Measurements from ENCODE around the gene FLAD1.

Gene FLAD1

GRCh38 chr1:154982897-154983648, at the start of gene FLAD1:
TSS of gene FLAD1 (plus strand) at chr1:154983344. CDS start at chr1:154983695, 351 bp downstream.
- Histone ChIP-seq H3K9ac (ENCODE audit: low read depth in 1 of 2, low read length in 2 of 2) (peak within 1 kb of the TSS; percentile 76 to 92), H3K27ac (ENCODE audit: low read depth in 2 of 2, low read length in 2 of 2) (peak within 1 kb of the TSS; percentile 53 to 66), H3K9me3 (ENCODE audit: control insufficient read depth in 2 of 2, low read length in 2 of 2) (no peaks in the 10 kb centered on the region), H3K4me1 (ENCODE audit: control insufficient read depth in 2 of 2, insufficient read depth in 2 of 2, low read length in 2 of 2) (peaks cover 15% of the 10 kb centered on the region in 2 donors), H3K36me3 (ENCODE audit: control insufficient read depth in 2 of 2, insufficient read depth in 2 of 2, low read length in 2 of 2) (peaks cover under 1 to 9% of the 10 kb centered on the region in 2 donors), H3K4me3 (ENCODE audit: low read length in 2 of 2) (peak within 1 kb of the TSS; percentile 83 to 99), H3K27me3 (ENCODE audit: control insufficient read depth in 2 of 2, insufficient read depth in 2 of 2, low read length in 2 of 2) (no peaks in the 10 kb centered on the region)

GRCh38 chr1:154934358-154934948, 48.7 kb upstream of the FLAD1 start:
- Histone ChIP-seq H3K4me3 (ENCODE audit: low read length in 2 of 2) (no peak overlapping the region), H3K36me3 (ENCODE audit: control insufficient read depth in 2 of 2, insufficient read depth in 2 of 2, low read length in 2 of 2) (peaks cover 0 to 2% of the 10 kb centered on the region in 2 donors), H3K9me3 (ENCODE audit: control insufficient read depth in 2 of 2, low read length in 2 of 2) (no peaks in the 10 kb centered on the region), H3K27me3 (ENCODE audit: control insufficient read depth in 2 of 2, insufficient read depth in 2 of 2, low read length in 2 of 2) (no peaks in the 10 kb centered on the region), H3K27ac (ENCODE audit: low read depth in 2 of 2, low read length in 2 of 2) (no peak overlapping the region), H3K4me1 (ENCODE audit: control insufficient read depth in 2 of 2, insufficient read depth in 2 of 2, low read length in 2 of 2) (peaks cover 13 to 35% of the 10 kb centered on the region in 2 donors), H3K9ac (ENCODE audit: low read depth in 1 of 2, low read length in 2 of 2) (no peak overlapping the region)

GRCh38 chr1:154935749-154936554, 47.2 kb upstream of the FLAD1 start:
- Histone ChIP-seq H3K4me3 (ENCODE audit: low read length in 2 of 2) (peak overlapping the region; percentile 94 to 96), H3K27ac (ENCODE audit: low read depth in 2 of 2, low read length in 2 of 2) (peak overlapping the region; percentile 99), H3K36me3 (ENCODE audit: control insufficient read depth in 2 of 2, insufficient read depth in 2 of 2, low read length in 2 of 2) (no peaks in the 10 kb centered on the region), H3K27me3 (ENCODE audit: control insufficient read depth in 2 of 2, insufficient read depth in 2 of 2, low read length in 2 of 2) (no peaks in the 10 kb centered on the region), H3K9me3 (ENCODE audit: control insufficient read depth in 2 of 2, low read length in 2 of 2) (no peaks in the 10 kb centered on the region), H3K4me1 (ENCODE audit: control insufficient read depth in 2 of 2, insufficient read depth in 2 of 2, low read length in 2 of 2) (peaks cover 19 to 35% of the 10 kb centered on the region in 2 donors), H3K9ac (ENCODE audit: low read depth in 1 of 2, low read length in 2 of 2) (peak overlapping the region; percentile 96 to 99)

- no peaks in the 10 kb centered on the region for H3K27me3 ChIP-seq (ENCODE audit: control insufficient read depth in 2 of 2, insufficient read depth in 2 of 2, low read length in 2 of 2)
- no peaks in the 10 kb centered on the region for H3K36me3 ChIP-seq (ENCODE audit: control insufficient read depth in 2 of 2, insufficient read depth in 2 of 2, low read length in 2 of 2)
- peak within 1 kb of the TSS; percentile 94 to 96 for H3K4me3 ChIP-seq (ENCODE audit: low read length in 2 of 2)
- H3K27ac ChIP-seq (ENCODE audit: low read depth in 2 of 2, low read length in 2 of 2), result peak within 1 kb of the TSS; percentile 99
- peaks cover 23 to 35% of the 10 kb centered on the region in 2 donors for H3K4me1 ChIP-seq (ENCODE audit: control insufficient read depth in 2 of 2, insufficient read depth in 2 of 2, low read length in 2 of 2)
- H3K9ac ChIP-seq (ENCODE audit: low read depth in 1 of 2, low read length in 2 of 2), result peak within 1 kb of the TSS; percentile 96 to 99
- no peaks in the 10 kb centered on the region for H3K9me3 ChIP-seq (ENCODE audit: control insufficient read depth in 2 of 2, low read length in 2 of 2)
These were observed 46.5 kb upstream of the FLAD1 start, which contains the start of gene PMVK for GRCh38 chr1:154936555-154937084. TSS of gene PMVK (minus strand) at chr1:154936719. CDS start at chr1:154936685, 34 bp downstream.

DNA sequence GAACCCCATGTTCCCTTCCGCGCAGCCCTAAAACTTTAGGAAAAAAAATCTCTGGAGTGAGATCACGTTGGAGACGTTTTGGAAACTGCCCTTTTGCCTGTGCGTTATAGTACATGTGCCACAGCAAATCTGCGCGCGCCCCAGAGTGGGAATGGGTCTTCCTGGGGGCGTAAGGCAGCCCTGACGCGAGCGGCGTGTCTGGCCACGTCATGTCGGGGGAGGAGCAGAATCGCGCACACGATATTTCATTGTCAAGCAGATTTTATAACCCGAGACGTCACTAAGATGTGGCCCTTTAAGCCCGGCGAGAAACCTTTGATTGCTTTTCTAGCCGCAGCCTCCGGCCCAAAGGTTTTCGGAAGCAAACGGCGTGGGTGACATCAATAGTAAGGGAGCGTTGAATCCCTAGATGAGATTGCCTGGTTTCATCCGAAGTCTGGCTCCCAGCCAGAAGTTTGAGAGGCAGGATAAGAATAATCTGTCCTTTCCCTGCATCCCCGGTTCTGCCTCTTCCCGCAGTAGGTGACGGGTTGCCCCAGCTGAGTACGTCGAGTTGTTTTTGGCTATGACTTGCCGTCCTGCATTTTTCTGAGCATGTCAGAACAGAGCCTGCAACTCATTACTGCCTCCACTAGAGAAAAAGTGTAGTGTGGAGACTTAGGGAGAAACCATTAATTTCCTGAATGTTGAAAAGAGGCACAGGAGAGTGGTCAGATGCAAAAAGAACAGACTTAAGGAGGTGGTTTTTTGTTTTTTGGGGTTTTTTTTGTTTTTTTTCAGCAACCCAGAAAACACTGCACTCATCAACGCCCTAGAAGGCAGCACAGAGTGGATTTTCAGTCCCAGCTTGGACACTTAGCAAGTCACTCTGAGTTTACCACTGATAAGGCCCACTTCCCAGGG, 45.8 kb upstream of the FLAD1 start:
- H3K27me3 ChIP-seq (ENCODE audit: control insufficient read depth in 2 of 2, insufficient read depth in 2 of 2, low read length in 2 of 2), result no peaks in the 10 kb centered on the region
- peak overlapping the region; percentile 94 to 96 for H3K4me3 ChIP-seq (ENCODE audit: low read length in 2 of 2)
- peak overlapping the region; percentile 96 to 99 for H3K9ac ChIP-seq (ENCODE audit: low read depth in 1 of 2, low read length in 2 of 2)
- H3K9me3 ChIP-seq (ENCODE audit: control insufficient read depth in 2 of 2, low read length in 2 of 2), result no peaks in the 10 kb centered on the region
- H3K4me1 ChIP-seq (ENCODE audit: control insufficient read depth in 2 of 2, insufficient read depth in 2 of 2, low read length in 2 of 2), result peaks cover 30 to 35% of the 10 kb centered on the region in 2 donors
- H3K27ac ChIP-seq (ENCODE audit: low read depth in 2 of 2, low read length in 2 of 2), result peak overlapping the region; percentile 99
- no peaks in the 10 kb centered on the region for H3K36me3 ChIP-seq (ENCODE audit: control insufficient read depth in 2 of 2, insufficient read depth in 2 of 2, low read length in 2 of 2)

- Histone ChIP-seq H3K27me3 (ENCODE audit: control insufficient read depth in 2 of 2, insufficient read depth in 2 of 2, low read length in 2 of 2) (no peaks in the 10 kb centered on the region), H3K36me3 (ENCODE audit: control insufficient read depth in 2 of 2, insufficient read depth in 2 of 2, low read length in 2 of 2) (no peaks in the 10 kb centered on the region), H3K4me3 (ENCODE audit: low read length in 2 of 2) (peak overlapping the region; percentile 94 to 96), H3K9me3 (ENCODE audit: control insufficient read depth in 2 of 2, low read length in 2 of 2) (no peaks in the 10 kb centered on the region), H3K4me1 (ENCODE audit: control insufficient read depth in 2 of 2, insufficient read depth in 2 of 2, low read length in 2 of 2) (peaks cover 29 to 36% of the 10 kb centered on the region in 2 donors), H3K27ac (ENCODE audit: low read depth in 2 of 2, low read length in 2 of 2) (peak overlapping the region; percentile 99), H3K9ac (ENCODE audit: low read depth in 1 of 2, low read length in 2 of 2) (peak overlapping the region; percentile 96 to 99)
These were observed 45.2 kb upstream of the FLAD1 start for GRCh38 chr1:154937988-154938386.

DNA sequence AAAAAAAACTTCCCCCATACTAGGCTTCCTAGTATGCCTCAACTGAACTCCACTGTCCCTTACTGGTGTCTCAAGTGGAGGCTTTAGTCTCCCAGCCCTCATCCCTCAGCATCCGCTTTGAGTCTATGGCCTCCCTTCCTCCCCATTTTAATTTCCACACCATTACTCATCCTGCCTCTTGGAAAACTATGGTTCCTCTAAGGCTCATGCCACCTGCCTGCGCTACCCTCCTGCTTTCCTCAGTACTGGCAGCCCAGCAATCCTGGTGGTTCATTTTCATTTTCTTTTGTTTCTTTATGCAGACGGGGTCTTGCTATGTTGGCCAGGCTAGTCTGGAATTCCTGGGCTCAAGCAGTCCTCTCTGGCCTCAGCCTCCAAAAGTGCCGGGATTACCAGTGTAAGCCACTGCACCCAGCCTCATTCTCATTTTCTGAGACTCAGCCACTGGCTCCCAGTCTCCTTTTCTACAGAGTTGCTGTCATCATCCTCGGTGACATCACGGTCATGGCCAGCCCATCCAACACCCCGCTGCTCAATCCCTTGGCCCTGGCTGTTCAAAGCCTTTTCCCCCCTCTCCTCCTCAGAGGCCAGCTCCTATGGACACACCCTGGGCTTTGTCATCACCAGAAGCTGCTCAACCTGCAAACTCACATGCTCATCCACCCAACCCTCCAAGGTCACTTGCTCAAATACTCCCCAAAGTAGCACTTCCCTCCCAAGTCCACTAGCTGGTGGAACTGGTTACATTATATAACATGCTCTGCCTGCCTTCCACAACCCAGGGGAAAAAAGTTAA, 44.3 kb upstream of the FLAD1 start:
- Histone ChIP-seq H3K27me3 (ENCODE audit: control insufficient read depth in 2 of 2, insufficient read depth in 2 of 2, low read length in 2 of 2) (no peaks in the 10 kb centered on the region), H3K9me3 (ENCODE audit: control insufficient read depth in 2 of 2, low read length in 2 of 2) (no peaks in the 10 kb centered on the region), H3K4me3 (ENCODE audit: low read length in 2 of 2) (no peak overlapping the region), H3K27ac (ENCODE audit: low read depth in 2 of 2, low read length in 2 of 2) (peak overlapping the region in 1 of 2 donors; percentile 99), H3K9ac (ENCODE audit: low read depth in 1 of 2, low read length in 2 of 2) (no peak overlapping the region), H3K4me1 (ENCODE audit: control insufficient read depth in 2 of 2, insufficient read depth in 2 of 2, low read length in 2 of 2) (peaks cover 33 to 43% of the 10 kb centered on the region in 2 donors), H3K36me3 (ENCODE audit: control insufficient read depth in 2 of 2, insufficient read depth in 2 of 2, low read length in 2 of 2) (no peaks in the 10 kb centered on the region)

DNA sequence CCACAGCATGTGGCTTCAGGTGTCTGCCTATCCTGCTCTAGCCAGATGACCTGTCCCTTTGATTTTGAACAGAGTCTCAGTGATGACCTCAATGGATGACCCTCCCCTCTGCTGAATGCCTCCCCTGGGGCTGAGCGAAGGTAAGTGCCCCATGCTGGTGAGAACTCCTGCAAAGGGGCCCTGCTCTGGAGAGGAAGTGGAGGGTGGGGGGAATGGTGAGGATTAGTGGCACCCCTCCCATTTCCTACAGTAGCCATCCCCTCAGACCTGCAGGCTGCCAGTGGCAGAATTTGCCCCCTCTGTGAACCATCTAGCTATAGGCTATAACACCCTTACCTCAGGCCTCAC, 43.0 kb upstream of the FLAD1 start:
- Histone ChIP-seq H3K9ac (ENCODE audit: low read depth in 1 of 2, low read length in 2 of 2) (no peak overlapping the region), H3K4me3 (ENCODE audit: low read length in 2 of 2) (no peak overlapping the region), H3K9me3 (ENCODE audit: control insufficient read depth in 2 of 2, low read length in 2 of 2) (no peaks in the 10 kb centered on the region), H3K4me1 (ENCODE audit: control insufficient read depth in 2 of 2, insufficient read depth in 2 of 2, low read length in 2 of 2) (peaks cover 47 to 51% of the 10 kb centered on the region in 2 donors), H3K36me3 (ENCODE audit: control insufficient read depth in 2 of 2, insufficient read depth in 2 of 2, low read length in 2 of 2) (peaks cover 0 to 1% of the 10 kb centered on the region in 2 donors), H3K27me3 (ENCODE audit: control insufficient read depth in 2 of 2, insufficient read depth in 2 of 2, low read length in 2 of 2) (no peaks in the 10 kb centered on the region), H3K27ac (ENCODE audit: low read depth in 2 of 2, low read length in 2 of 2) (no peak overlapping the region)
